Measurements from ENCODE around the gene CCDC24. TPM values are rescaled to one million over a fixed set of nuclear protein-coding genes. Genes with fewer than 3 reads are reported as not detected.

Gene CCDC24
- total RNA-seq, 2 experiments from 2014 or later: 8.9 to 9.2 TPM

GRCh38 chr1:44034976-44035716 lies 43.7 kb downstream of the CCDC24 start:
- no peak for DNase-seq (ENCODE audit: low spot score)
- Histone ChIP-seq H3K27ac (ENCODE audit: low read depth, low read length, poor library complexity, severe bottlenecking) (no peak overlapping the region), H2AFZ (ENCODE audit: low read length) (no peak overlapping the region), H3K79me2 (ENCODE audit: insufficient read depth, low read depth, low read length) (no peaks in the 10 kb centered on the region), H3K36me3 (ENCODE audit: insufficient read depth, low read length) (no peaks in the 10 kb centered on the region), H4K20me1 (ENCODE audit: insufficient read depth, low read length) (no peaks in the 10 kb centered on the region), H3K9me3 (ENCODE audit: low read length) (no peaks in the 10 kb centered on the region), H3K4me3 (ENCODE audit: low read depth, low read length, poor library complexity, severe bottlenecking) (no peak overlapping the region), H3K4me1 (ENCODE audit: insufficient read depth, low read length, poor library complexity, severe bottlenecking) (peaks cover 17% of the 10 kb centered on the region), H3K9me2 (ENCODE audit: insufficient read depth, low read length) (no peaks in the 10 kb centered on the region), H3K4me2 (ENCODE audit: low read length) (no peak overlapping the region)
- ChIA-PET CTCF (ENCODE audit: unreplicated experiment) (interaction anchor here (0.9 kb wide), 1 partner anchor 10 kb away, joined by 3 read pairs; no protein-coding TSS in a partner anchor), POLR2A (interaction anchor here (0.5 to 0.6 kb wide), 2 partner anchors 29 to 89 kb away, joined by 3 read pairs; no protein-coding TSS in a partner anchor)
- BruUV-seq (replicated peaks): no TSS peak
- TF ChIP-seq EZH2phosphoT487 (IDR thresholded peaks at IDR 0.05; ENCODE audit: borderline replicate concordance, low read depth, low read length) (no peak), CTCF (conservative IDR thresholded peaks at IDR 0.05; ENCODE audit: low read length) (no peak)
- intact Hi-C loops (cut with micrococcal nuclease; ENCODE audit: unreplicated experiment): loop anchor here (5.0 kb wide), 2 partner anchors 273 to 508 kb away; no protein-coding TSS in a partner anchor

GRCh38 chr1:44035726-44036408 lies 44.5 kb downstream of the CCDC24 start:
- Histone ChIP-seq H3K9me2 (ENCODE audit: insufficient read depth, low read length) (no peaks in the 10 kb centered on the region), H3K9me3 (ENCODE audit: low read length) (no peaks in the 10 kb centered on the region), H3K36me3 (ENCODE audit: insufficient read depth, low read length) (no peaks in the 10 kb centered on the region), H3K79me2 (ENCODE audit: insufficient read depth, low read depth, low read length) (no peaks in the 10 kb centered on the region), H3K4me2 (ENCODE audit: low read length) (no peak overlapping the region), H3K4me1 (ENCODE audit: insufficient read depth, low read length, poor library complexity, severe bottlenecking) (peaks cover 17% of the 10 kb centered on the region), H3K27ac (ENCODE audit: low read depth, low read length, poor library complexity, severe bottlenecking) (no peak overlapping the region), H4K20me1 (ENCODE audit: insufficient read depth, low read length) (no peaks in the 10 kb centered on the region), H2AFZ (ENCODE audit: low read length) (no peak overlapping the region), H3K4me3 (ENCODE audit: low read depth, low read length, poor library complexity, severe bottlenecking) (no peak overlapping the region)
- no peak for DNase-seq (ENCODE audit: low spot score)
- intact Hi-C loops (cut with micrococcal nuclease; ENCODE audit: unreplicated experiment): loop anchor here (1.0 to 5.0 kb wide), 3 partner anchors 31 to 509 kb away; no protein-coding TSS in a partner anchor
- TF ChIP-seq EZH2phosphoT487 (IDR thresholded peaks at IDR 0.05; ENCODE audit: borderline replicate concordance, low read depth, low read length): no peak
- peak; percentile 38; the same call in 1 of the 2 replicates for TF ChIP-seq CTCF (conservative IDR thresholded peaks at IDR 0.05; ENCODE audit: low read length)
- CTCF ChIA-PET (ENCODE audit: unreplicated experiment): interaction anchor here (0.9 to 1.5 kb wide), 3 partner anchors 11 to 30 kb away, joined by 3 to 13 read pairs (median 5); no protein-coding TSS in a partner anchor
- no TSS peak for BruUV-seq (replicated peaks)
- POLR2A ChIA-PET: interaction anchor here (0.6 kb wide), 1 partner anchor 90 kb away, joined by 3 read pairs; no protein-coding TSS in a partner anchor

Data from OCI-LY7 (cell line).